Thymus (tissue), 11 donors: ENCODE results near the gene PNLIP. TPM values are rescaled to one million over a fixed set of nuclear protein-coding genes. Genes with fewer than 3 reads are reported as not detected.

ENCODE experiments used
- DNase-seq, 9 donors: peaks; one replicate each; pipeline ENCODE4 v3.0.0-alpha.2; 2013; ENCODE audit warnings: low spot score in 9 of 9, low read depth in 6 of 9, missing footprints in 1 of 9
- H3K27ac ChIP-seq, 2 donors: one replicate each; pipeline ENCODE4 v1.5.1; 2013; ENCODE audit warnings: control low read depth in 1 of 2, low read depth in 1 of 2, low read length in 1 of 2, mild to moderate bottlenecking in 1 of 2, moderate library complexity in 1 of 2
- H3K27me3 ChIP-seq, 2 donors: one replicate each; pipeline ENCODE4 v1.5.1; 2013; ENCODE audit warnings: low read length in 1 of 2; ENCODE audit not compliant: control insufficient read depth in 2 of 2, insufficient read depth in 1 of 2
- H3K36me3 ChIP-seq, 2 donors: one replicate each; pipeline ENCODE4 v1.5.1; 2013; ENCODE audit warnings: low read length in 1 of 2, mild to moderate bottlenecking in 1 of 2, moderate library complexity in 1 of 2; ENCODE audit not compliant: control insufficient read depth in 2 of 2, insufficient read depth in 2 of 2
- H3K4me1 ChIP-seq, 2 donors: one replicate each; pipeline ENCODE4 v1.5.1; 2013; ENCODE audit warnings: low read length in 2 of 2; ENCODE audit not compliant: control insufficient read depth in 2 of 2, insufficient read depth in 2 of 2
- H3K4me3 ChIP-seq, 2 donors: one replicate each; pipeline ENCODE4 v1.5.1; 2013; ENCODE audit warnings: low read length in 2 of 2, control low read depth in 1 of 2, mild to moderate bottlenecking in 1 of 2
- H3K9me3 ChIP-seq, 2 donors: one replicate each; pipeline ENCODE4 v1.5.1; 2013; ENCODE audit warnings: low read length in 1 of 2, mild to moderate bottlenecking in 1 of 2; ENCODE audit not compliant: control insufficient read depth in 2 of 2, insufficient read depth in 1 of 2
- WGBS: extraction: QIAGEN DNeasy Blood & Tissue Kit; methylation state at CpG from one replicate; pipeline ENCODE4 v1.1.7; 2013; 5-methylcytosine and 5-hydroxymethylcytosine counted together
- polyA plus RNA-seq: library from polyadenylated mRNA; stranded (reverse); fragments of 200-250 nt; gene quantifications from one replicate; pipeline ENCODE4 v1.2.3, GENCODE V29; 2013
- total RNA-seq: library from RNA; stranded (reverse); fragments of 120-200 nt; gene quantifications from one replicate; pipeline ENCODE4 v1.2.4, GENCODE V29; 2013
- donor health status: healthy.

The PNLIP gene
- total and polyA plus RNA-seq, 2 donors = 0.09 to 0.18 TPM

- H3K9me3 ChIP-seq = peaks cover 0 to 1% of the 10 kb centered on the region in 2 donors
- no peak overlapping the region for H3K27ac ChIP-seq
- WGBS = 41% methylated on average over 41 of the region's 41 CpGs
- peaks cover 7 to 21% of the 10 kb centered on the region in 2 donors for H3K27me3 ChIP-seq
- H3K4me1 ChIP-seq = no peaks in the 10 kb centered on the region
- DNase-seq = no peak
- H3K36me3 ChIP-seq = no peaks in the 10 kb centered on the region
- no peak overlapping the region for H3K4me3 ChIP-seq
These were observed 63.2 kb downstream of the PNLIP start for GRCh38 chr10:116608686-116609594.

- no peak for DNase-seq
- 96% methylated on average over 13 of the region's 13 CpGs for WGBS
- Histone ChIP-seq H3K27me3 (peaks cover 7 to 21% of the 10 kb centered on the region in 2 donors), H3K4me3 (no peak overlapping the region), H3K4me1 (no peaks in the 10 kb centered on the region), H3K9me3 (peaks cover 0 to 1% of the 10 kb centered on the region in 2 donors), H3K36me3 (no peaks in the 10 kb centered on the region), H3K27ac (no peak overlapping the region)
These were observed 64.9 kb downstream of the PNLIP start for GRCh38 chr10:116610443-116611152.

- Histone ChIP-seq H3K9me3 (peaks cover 0 to 1% of the 10 kb centered on the region in 2 donors), H3K4me1 (no peaks in the 10 kb centered on the region), H3K4me3 (no peak overlapping the region), H3K36me3 (no peaks in the 10 kb centered on the region), H3K27me3 (peaks cover 7 to 21% of the 10 kb centered on the region in 2 donors), H3K27ac (no peak overlapping the region)
- 88% methylated on average over 3 of the region's 3 CpGs for WGBS
- DNase-seq = no peak
These were observed 65.4 kb downstream of the PNLIP start for GRCh38 chr10:116611153-116611545.

- Histone ChIP-seq H3K27ac (no peak overlapping the region), H3K27me3 (peaks cover 7 to 21% of the 10 kb centered on the region in 2 donors), H3K36me3 (no peaks in the 10 kb centered on the region), H3K4me1 (no peaks in the 10 kb centered on the region), H3K4me3 (no peak overlapping the region), H3K9me3 (peaks cover 0 to 1% of the 10 kb centered on the region in 2 donors)
- DNase-seq = no peak
- WGBS = 94% methylated on average over 8 of the region's 8 CpGs
These were observed 66.5 kb downstream of the PNLIP start for GRCh38 chr10:116612107-116612769.

GRCh38 chr10:116613471-116613870 lies 67.7 kb downstream of the PNLIP start:
- H3K27me3 ChIP-seq = peaks cover 7 to 19% of the 10 kb centered on the region in 2 donors
- H3K27ac ChIP-seq = no peak overlapping the region
- H3K9me3 ChIP-seq = peaks cover 0 to 1% of the 10 kb centered on the region in 2 donors
- H3K36me3 ChIP-seq = no peaks in the 10 kb centered on the region
- no peaks in the 10 kb centered on the region for H3K4me1 ChIP-seq
- DNase-seq = no peak
- H3K4me3 ChIP-seq = no peak overlapping the region
- WGBS = 97% methylated on average over 2 of the region's 2 CpGs

- Histone ChIP-seq H3K27me3 (peaks cover 0 to 6% of the 10 kb centered on the region in 2 donors), H3K4me3 (no peak overlapping the region), H3K4me1 (no peaks in the 10 kb centered on the region), H3K27ac (no peak overlapping the region), H3K9me3 (no peaks in the 10 kb centered on the region), H3K36me3 (no peaks in the 10 kb centered on the region)
- no peak for DNase-seq
- 58% methylated on average over 2 of the region's 2 CpGs for WGBS
These were observed 69.1 kb downstream of the PNLIP start for GRCh38 chr10:116614796-116615195.

- H3K27ac ChIP-seq = no peak overlapping the region
- H3K36me3 ChIP-seq = no peaks in the 10 kb centered on the region
- H3K4me3 ChIP-seq = no peak overlapping the region
- H3K4me1 ChIP-seq = no peaks in the 10 kb centered on the region
- H3K27me3 ChIP-seq = peaks cover 0 to under 1% of the 10 kb centered on the region in 2 donors
- DNase-seq = no peak
- no peaks in the 10 kb centered on the region for H3K9me3 ChIP-seq
- 96% methylated on average over 3 of the region's 3 CpGs for WGBS
These were observed 69.6 kb downstream of the PNLIP start for GRCh38 chr10:116615199-116615776.
